GM19468 (cell line): ENCODE measurements around the gene SNORC.

Experiments used
- ATAC-seq: cut with Tn5 transposase; IDR thresholded peaks from one replicate; pipeline ENCODE4 v1.9.1; 2021; ENCODE audit warnings: mild to moderate bottlenecking, moderate library complexity, moderate number of reproducible peaks; ENCODE audit not compliant: unreplicated experiment; ENCODE audit errors: extremely low read depth

The SNORC gene

GRCh38 chr2:232880764-232881351 lies 10.8 kb downstream of the SNORC start:
- ATAC-seq = no peak

- no peak for ATAC-seq
These were observed 12.0 kb downstream of the SNORC start for GRCh38 chr2:232882085-232882484.

GRCh38 chr2:232882505-232883115 lies 12.5 kb downstream of the SNORC start:
- ATAC-seq = no peak

GRCh38 chr2:232883116-232883721 lies 13.2 kb downstream of the SNORC start:
- ATAC-seq = no peak

- no peak for ATAC-seq
These were observed 13.9 kb downstream of the SNORC start for GRCh38 chr2:232884001-232884421.

- no peak for ATAC-seq
These were observed 14.6 kb downstream of the SNORC start for GRCh38 chr2:232884549-232885263.

- ATAC-seq = no peak
These were observed 15.3 kb downstream of the SNORC start for GRCh38 chr2:232885264-232885961.

- ATAC-seq = no peak
These were observed 16.1 kb downstream of the SNORC start for GRCh38 chr2:232886176-232886575.

GRCh38 chr2:232886632-232887031 lies 16.6 kb downstream of the SNORC start:
- no peak for ATAC-seq

- ATAC-seq = no peak
These were observed 17.2 kb downstream of the SNORC start for GRCh38 chr2:232887171-232887850.

- no peak for ATAC-seq
These were observed 18.2 kb downstream of the SNORC start for GRCh38 chr2:232888099-232888836.

- no peak for ATAC-seq
These were observed 18.9 kb downstream of the SNORC start for GRCh38 chr2:232888839-232889529.

GRCh38 chr2:232889876-232890401 lies 19.9 kb downstream of the SNORC start:
- no peak for ATAC-seq

- no peak for ATAC-seq
These were observed 20.5 kb downstream of the SNORC start for GRCh38 chr2:232890536-232890895.

GRCh38 chr2:232890896-232891601 lies 21.0 kb downstream of the SNORC start:
- ATAC-seq = no peak

- ATAC-seq = no peak
These were observed 21.6 kb downstream of the SNORC start for GRCh38 chr2:232891621-232892071.

GRCh38 chr2:232892221-232892620 lies 22.2 kb downstream of the SNORC start:
- ATAC-seq = no peak

GRCh38 chr2:232892843-232893242 lies 22.8 kb downstream of the SNORC start:
- ATAC-seq = no peak
